Measurements from ENCODE around the gene HERC4. TPM values are rescaled to one million over a fixed set of nuclear protein-coding genes. Genes with fewer than 3 reads are reported as not detected.
A peak's percentile ranks its signal among the peaks of the same experiment; 100 is the strongest.

HERC4 gene
- total RNA-seq, 2 donors from 2014 or later: 53.8 to 60.1 TPM

GRCh38 chr10:68096913-68097516 is 21.9 kb upstream of the HERC4 start:
- no peaks in the 10 kb centered on the region for H3K4me1 ChIP-seq (ENCODE audit: control insufficient read depth, insufficient read depth, low read length)
- 47 to 56% methylated on average over 3 to 4 of the region's 4 CpGs for WGBS, 2 experiments (ENCODE audit: insufficient coverage in 1 of 2, insufficient read length in 1 of 2)

GRCh38 chr10:68095153-68095552 is 20.1 kb upstream of the HERC4 start:
- Mint-ChIP-seq H3K4me1 (no peaks in the 10 kb centered on the region), H3K36me3 (ENCODE audit: low read depth) (no peaks in the 10 kb centered on the region), H3K4me3 (no peak overlapping the region), H3K27me3 (ENCODE audit: insufficient read depth) (no peaks in the 10 kb centered on the region), H3K9me3 (peaks cover 2% of the 10 kb centered on the region), H3K27ac (no peak overlapping the region)
- no peaks in the 10 kb centered on the region for H3K4me1 ChIP-seq (ENCODE audit: control insufficient read depth, insufficient read depth, low read length)
- DNase-seq: no peak
- no peak overlapping the region for H3K4me3 ChIP-seq (ENCODE audit: low read length)
- no peak overlapping the region for H3K27ac ChIP-seq (ENCODE audit: low read depth, low read length)
- WGBS, 2 experiments (ENCODE audit: insufficient coverage in 1 of 2, insufficient read length in 1 of 2): 96% methylated on average over 2 of the region's 2 CpGs; no CpG with 5 or more reads in 1 of the 2 experiments
- H3K9ac ChIP-seq (ENCODE audit: extremely low read depth, low read length, poor library complexity, severe bottlenecking): no peak overlapping the region
- TF ChIP-seq CTCF (conservative IDR thresholded peaks at IDR 0.05): no peak
- H3K36me3 ChIP-seq (ENCODE audit: control insufficient read depth, insufficient read depth, low read length): no peaks in the 10 kb centered on the region
- H3K9me3 ChIP-seq (ENCODE audit: control insufficient read depth, low read length): no peaks in the 10 kb centered on the region
- no peaks in the 10 kb centered on the region for H3K27me3 ChIP-seq (ENCODE audit: control insufficient read depth, insufficient read depth, low read length, poor library complexity, severe bottlenecking)

More at GRCh38 chr10:68096913-68097516, 21.9 kb upstream of the HERC4 start:
- no peak for TF ChIP-seq CTCF (conservative IDR thresholded peaks at IDR 0.05)
- DNase-seq: peak; percentile 67
- Mint-ChIP-seq H3K4me3 (no peak overlapping the region), H3K27me3 (ENCODE audit: insufficient read depth) (no peaks in the 10 kb centered on the region), H3K36me3 (ENCODE audit: low read depth) (no peaks in the 10 kb centered on the region), H3K9me3 (peaks cover 2% of the 10 kb centered on the region), H3K27ac (no peak overlapping the region), H3K4me1 (no peaks in the 10 kb centered on the region)
- H3K36me3 ChIP-seq (ENCODE audit: control insufficient read depth, insufficient read depth, low read length): no peaks in the 10 kb centered on the region
- H3K27ac ChIP-seq (ENCODE audit: low read depth, low read length): no peak overlapping the region
- H3K9me3 ChIP-seq (ENCODE audit: control insufficient read depth, low read length): no peaks in the 10 kb centered on the region
- no peak overlapping the region for H3K4me3 ChIP-seq (ENCODE audit: low read length)
- no peak overlapping the region for H3K9ac ChIP-seq (ENCODE audit: extremely low read depth, low read length, poor library complexity, severe bottlenecking)
- no peaks in the 10 kb centered on the region for H3K27me3 ChIP-seq (ENCODE audit: control insufficient read depth, insufficient read depth, low read length, poor library complexity, severe bottlenecking)

GRCh38 chr10:68092512-68092911 is 17.4 kb upstream of the HERC4 start:
- no peak overlapping the region for H3K4me3 Mint-ChIP-seq
- TF ChIP-seq CTCF (conservative IDR thresholded peaks at IDR 0.05): no peak
- Histone ChIP-seq H3K9ac (ENCODE audit: extremely low read depth, low read length, poor library complexity, severe bottlenecking) (no peak overlapping the region), H3K9me3 (ENCODE audit: control insufficient read depth, low read length) (no peaks in the 10 kb centered on the region), H3K36me3 (ENCODE audit: control insufficient read depth, insufficient read depth, low read length) (no peaks in the 10 kb centered on the region), H3K27ac (ENCODE audit: low read depth, low read length) (no peak overlapping the region), H3K4me3 (ENCODE audit: low read length) (no peak overlapping the region), H3K27me3 (ENCODE audit: control insufficient read depth, insufficient read depth, low read length, poor library complexity, severe bottlenecking) (no peaks in the 10 kb centered on the region), H3K4me1 (ENCODE audit: control insufficient read depth, insufficient read depth, low read length) (no peaks in the 10 kb centered on the region)
- peaks cover 2% of the 10 kb centered on the region for H3K9me3 Mint-ChIP-seq
- H3K36me3 Mint-ChIP-seq (ENCODE audit: low read depth): no peaks in the 10 kb centered on the region
- no peak for DNase-seq
- no peak overlapping the region for H3K27ac Mint-ChIP-seq
- peaks cover 7% of the 10 kb centered on the region for H3K4me1 Mint-ChIP-seq
- 94% methylated on average over 2 of the region's 2 CpGs; no CpG with 5 or more reads in 1 of the 2 experiments for WGBS, 2 experiments (ENCODE audit: insufficient coverage in 1 of 2, insufficient read length in 1 of 2)
- no peaks in the 10 kb centered on the region for H3K27me3 Mint-ChIP-seq (ENCODE audit: insufficient read depth)
